IMR-90 (cell line): Measurements from ENCODE around the gene PRAC2. TPM values are rescaled to one million over a fixed set of nuclear protein-coding genes. Genes with fewer than 3 reads are reported as not detected.

Source experiments
- ATAC-seq: fragments of 200-7000 bp; cut with Tn5 transposase; 2 replicates; pipeline ENCODE4 v1.9.1; 2020; ENCODE audit warnings: low read depth, mild to moderate bottlenecking, moderate library complexity
- BruUV-seq: library from RNA; stranded (reverse); fragments of 400-500 nt; replicated peaks from 2 replicates; lab custom pipeline; 2021; lab: Mats Ljungman, UMichigan
- CTCF ChIA-PET: fragments of 300-600 bp; formaldehyde crosslinking; extraction: SDS; loops from one replicate; lab custom pipeline; 2021; ENCODE audit warnings: antibody characterized with exemption; lab: Yijun Ruan, JAX
- POLR2A ChIA-PET: fragments of 300-600 bp; sonication (Branson Sonifier 250); formaldehyde crosslinking; loops from one replicate; lab custom pipeline; 2022; ENCODE audit warnings: antibody characterized with exemption; ENCODE audit not compliant: unreplicated experiment; lab: Charles Lee
- DNase-seq: peaks from one replicate; pipeline ENCODE4 v3.0.0; 2013
- H2AFZ ChIP-seq: replicated peaks from 2 replicates; pipeline ENCODE3; 2013; ENCODE audit warnings: low read length, mild to moderate bottlenecking; ENCODE audit not compliant: poor library complexity
- H2AK5ac ChIP-seq: 2 replicates; pipeline ENCODE4 v1.6.1; 2013; ENCODE audit warnings: low read depth, low read length, inconsistent platforms
- H2AK9ac ChIP-seq: replicated peaks from 2 replicates; pipeline ENCODE3; 2013; ENCODE audit warnings: mild to moderate bottlenecking, low read depth, low read length, moderate library complexity; ENCODE audit not compliant: poor library complexity
- H2BK120ac ChIP-seq: 2 replicates; pipeline ENCODE4 v1.6.1; 2013; ENCODE audit warnings: low read depth, low read length, inconsistent platforms
- H2BK15ac ChIP-seq: 3 replicates; pipeline ENCODE4 v1.6.1; 2013; ENCODE audit warnings: low read depth, low read length, inconsistent platforms
- H2BK20ac ChIP-seq: 2 replicates; pipeline ENCODE4 v1.6.1; 2013; ENCODE audit warnings: low read depth, mild to moderate bottlenecking, inconsistent platforms, low read length, moderate library complexity
- H2BK5ac ChIP-seq: 2 replicates; pipeline ENCODE4 v1.6.1; 2013; ENCODE audit warnings: mild to moderate bottlenecking, low read depth, low read length, inconsistent platforms; ENCODE audit not compliant: poor library complexity, severe bottlenecking
- H3K14ac ChIP-seq: replicated peaks from 2 replicates; pipeline ENCODE4 v1.6.1; 2013; ENCODE audit warnings: low read depth, low read length, inconsistent platforms
- H3K18ac ChIP-seq: 2 replicates; pipeline ENCODE4 v1.6.1; 2013; ENCODE audit warnings: low read depth, low read length, control low read depth
- H3K23ac ChIP-seq: 2 replicates; pipeline ENCODE4 v1.6.1; 2013; ENCODE audit warnings: low read depth, low read length, inconsistent platforms
- H3K27ac ChIP-seq: 2 replicates; pipeline ENCODE4 v1.5.1; 2013; ENCODE audit warnings: mild to moderate bottlenecking, control low read depth, low read length; ENCODE audit not compliant: insufficient read depth
- H3K27me3 ChIP-seq: 2 replicates; pipeline ENCODE4 v1.6.1; 2013; ENCODE audit warnings: low read length; ENCODE audit not compliant: control insufficient read depth, insufficient read depth
- H3K36me3 ChIP-seq: 2 replicates; pipeline ENCODE4 v1.6.1; 2013; ENCODE audit warnings: low read length, mixed read lengths; ENCODE audit not compliant: control insufficient read depth, insufficient read depth
- H3K4ac ChIP-seq: 2 replicates; pipeline ENCODE4 v1.6.1; 2013; ENCODE audit warnings: low read depth, low read length, inconsistent platforms
- H3K4me1 ChIP-seq: 2 replicates; pipeline ENCODE4 v1.6.1; 2013; ENCODE audit warnings: low read length, mixed read lengths; ENCODE audit not compliant: control insufficient read depth, insufficient read depth
- H3K4me2 ChIP-seq: 2 replicates; pipeline ENCODE4 v1.6.1; 2013; ENCODE audit warnings: low read depth, mild to moderate bottlenecking, control low read depth, low read length, moderate library complexity
- H3K4me3 ChIP-seq: 2 replicates; pipeline ENCODE4 v1.5.1; 2013; ENCODE audit warnings: low read depth, mild to moderate bottlenecking, control low read depth, low read length, moderate library complexity; ENCODE audit not compliant: insufficient read depth
- H3K56ac ChIP-seq: 2 replicates; pipeline ENCODE4 v1.6.1; 2013; ENCODE audit warnings: low read length, inconsistent platforms; ENCODE audit not compliant: insufficient read depth; ENCODE audit errors: extremely low read depth
- H3K79me1 ChIP-seq, 2 experiments: 2 replicates each; pipeline ENCODE4 v1.6.1; 2013; ENCODE audit warnings: low read length in 2 of 2, inconsistent platforms in 1 of 2, low read depth in 1 of 2
- H3K9ac ChIP-seq: 2 replicates; pipeline ENCODE4 v1.6.1; 2013; ENCODE audit warnings: low read depth, low read length, control low read depth
- H3K9me1 ChIP-seq: 2 replicates; pipeline ENCODE4 v1.6.1; 2013; ENCODE audit warnings: low read length, inconsistent platforms; ENCODE audit not compliant: insufficient read depth
- H3K9me3 ChIP-seq: 2 replicates; pipeline ENCODE4 v1.6.1; 2013; ENCODE audit warnings: low read length; ENCODE audit not compliant: control insufficient read depth, insufficient read depth
- H4K20me1 ChIP-seq: 2 replicates; pipeline ENCODE4 v1.6.1; 2013; ENCODE audit warnings: low read length, inconsistent platforms; ENCODE audit not compliant: insufficient read depth
- H4K5ac ChIP-seq: 2 replicates; pipeline ENCODE4 v1.6.1; 2013; ENCODE audit warnings: mild to moderate bottlenecking, low read depth, low read length, control low read depth
- H4K8ac ChIP-seq, 2 experiments: 2 replicates each; pipeline ENCODE4 v1.6.1; 2013; ENCODE audit warnings: low read depth in 2 of 2, low read length in 2 of 2, control low read depth in 1 of 2, inconsistent platforms in 1 of 2
- H4K91ac ChIP-seq: 2 replicates; pipeline ENCODE4 v1.6.1; 2013; ENCODE audit warnings: low read depth, low read length, inconsistent platforms; ENCODE audit not compliant: insufficient read depth
- CHD1 ChIP-seq: IDR thresholded peaks from 2 replicates; pipeline ENCODE4 v1.6.1; 2012; ENCODE audit warnings: low read depth, low read length, improper control_type of control experiment
- CTCF ChIP-seq: conservative IDR thresholded peaks from 2 replicates; pipeline ENCODE4 v1.5.1; 2012; ENCODE audit warnings: mild to moderate bottlenecking, low read depth, low read length, improper control_type of control experiment
- ELK1 ChIP-seq: fragments of 150-350 bp; IDR thresholded peaks from 2 replicates; pipeline ENCODE4 v1.6.1; 2016; ENCODE audit warnings: low read depth, mild to moderate bottlenecking, low read length, moderate library complexity, borderline replicate concordance
- FOS ChIP-seq: fragments of 150-350 bp; IDR thresholded peaks from 2 replicates; pipeline ENCODE4 v1.6.1; 2016; ENCODE audit warnings: low read depth, low read length
- MAZ ChIP-seq: IDR thresholded peaks from 2 replicates; pipeline ENCODE4 v1.6.1; 2012; ENCODE audit warnings: low read depth, mild to moderate bottlenecking, low read length, improper control_type of control experiment, moderate library complexity, borderline replicate concordance
- MXI1 ChIP-seq: IDR thresholded peaks from 2 replicates; pipeline ENCODE4 v1.6.1; 2012; ENCODE audit warnings: low read depth, mild to moderate bottlenecking, low read length, moderate library complexity, borderline replicate concordance
- NFE2L2 ChIP-seq: fragments of 150-350 bp; IDR thresholded peaks from 2 replicates; pipeline ENCODE4 v1.6.1; 2016; ENCODE audit warnings: low read depth, mild to moderate bottlenecking, low read length
- POLR2A ChIP-seq: IDR thresholded peaks from 2 replicates; pipeline ENCODE4 v1.6.1; 2012; ENCODE audit warnings: mild to moderate bottlenecking, low read depth, low read length
- RAD21 ChIP-seq: IDR thresholded peaks from 2 replicates; pipeline ENCODE4 v1.6.1; 2012; ENCODE audit warnings: low read length, improper control_type of control experiment
- RCOR1 ChIP-seq: IDR thresholded peaks from 2 replicates; pipeline ENCODE4 v1.6.1; 2012; ENCODE audit warnings: mild to moderate bottlenecking, low read length, improper control_type of control experiment; ENCODE audit not compliant: insufficient replicate concordance
- RFX5 ChIP-seq: IDR thresholded peaks from 2 replicates; pipeline ENCODE4 v1.8.0; 2012; ENCODE audit warnings: low read depth, mild to moderate bottlenecking, low read length, moderate library complexity
- USF2 ChIP-seq: fragments of 150-350 bp; IDR thresholded peaks from 2 replicates; pipeline ENCODE4 v1.6.1; 2017; ENCODE audit warnings: mild to moderate bottlenecking, antibody characterized with exemption, low read length, low read depth
- WGBS, 2 experiments: methylation state at CpG; one replicate each; pipeline versions ENCODE4 v1.1.5 to v1.1.7; 2013; ENCODE audit warnings: missing lambda C conversion rate in 2 of 2; ENCODE audit not compliant: insufficient read length in 1 of 2; ENCODE audit errors: extremely low coverage in 2 of 2; 5-methylcytosine and 5-hydroxymethylcytosine counted together
- dilution Hi-C: fragments of 300-500 bp; cut with HindIII; formaldehyde crosslinking; loops from one replicate; pipeline ENCODE4 v1.14.3; 2018; ENCODE audit warnings: low sequenced_read_pairs; ENCODE audit not compliant: unreplicated experiment
- in situ Hi-C: fragments of 300-500 bp; cut with MboI; formaldehyde crosslinking; loops from 3 replicates; pipeline ENCODE4 v1.14.3; 2019; ENCODE audit warnings: low sequenced_read_pairs, inconsistent platforms, mixed read lengths
- intact Hi-C: fragments of 100-400 bp; cut with micrococcal nuclease; formaldehyde crosslinking; loops from 2 replicates; pipeline ENCODE4 v1.10.0; 2022
- polyA plus RNA-seq, 3 experiments: library from polyadenylated mRNA; depleted of rRNA; stranded (reverse); fragments of >200 nt; gene quantifications; 2 replicates each; pipeline ENCODE4 v1.2.3, GENCODE V29; 2012; ENCODE audit warnings: low replicate concordance in 1 of 3
- total RNA-seq: library from RNA; depleted of rRNA; stranded (reverse); fragments of >200 nt; gene quantifications from 2 replicates; pipeline ENCODE4 v1.2.3, GENCODE V29; 2012

PRAC2 gene
- total and polyA plus RNA-seq, 2 of the 4 experiments (the other 2 are of a cell fraction), result not detected

GRCh38 chr17:48735062-48735351 lies 12.0 kb downstream of the PRAC2 start:
- Histone ChIP-seq H2AFZ (no peak overlapping the region), H3K4me3 (no peak overlapping the region), H3K4me2 (no peak overlapping the region), H3K9ac (no peak overlapping the region), H4K8ac (no peak overlapping the region), H3K4me1 (no peaks in the 10 kb centered on the region), H3K27me3 (peaks cover 95% of the 10 kb centered on the region), H4K5ac (no peak overlapping the region), H3K14ac (no peak overlapping the region), H2BK15ac (no peak overlapping the region), H2BK120ac (no peak overlapping the region), H3K9me3 (peaks cover 7% of the 10 kb centered on the region), H3K79me1 (no peaks in the 10 kb centered on the region), H2AK5ac (no peak overlapping the region), H2BK5ac (no peak overlapping the region), H3K9me1 (no peaks in the 10 kb centered on the region), H3K36me3 (no peaks in the 10 kb centered on the region), H3K18ac (no peak overlapping the region), H4K91ac (no peak overlapping the region), H3K4ac (no peak overlapping the region), H3K23ac (no peak overlapping the region), H2AK9ac (no peak overlapping the region), H2BK20ac (no peak overlapping the region), H4K20me1 (no peaks in the 10 kb centered on the region), H3K27ac (no peak overlapping the region), H3K56ac (no peak overlapping the region)
- dilution Hi-C loops (no loop called here), in situ Hi-C loops (loop anchor here (10.0 kb wide), 1 partner anchor 50 kb away; no protein-coding TSS in a partner anchor), intact Hi-C loops (no loop called here)
- ATAC-seq (no peak), DNase-seq (no peak)
- 2% methylated on average over 7 of the region's 7 CpGs; no CpG with 5 or more reads in 1 of the 2 experiments for WGBS, 2 experiments
- ChIA-PET CTCF (interaction anchor here (0.8 kb wide), 1 partner anchor 11 kb away, joined by 3 read pairs; no protein-coding TSS in a partner anchor), POLR2A (no interaction called here)
- no TSS peak for BruUV-seq
- TF ChIP-seq FOS (no peak), NFE2L2 (no peak), POLR2A (no peak), ELK1 (no peak), CHD1 (no peak), MXI1 (no peak), CTCF (no peak), MAZ (no peak), RFX5 (no peak), RCOR1 (no peak), USF2 (no peak), RAD21 (no peak)
